ENCODE data around the gene ERBB4.

The ERBB4 gene

DNA sequence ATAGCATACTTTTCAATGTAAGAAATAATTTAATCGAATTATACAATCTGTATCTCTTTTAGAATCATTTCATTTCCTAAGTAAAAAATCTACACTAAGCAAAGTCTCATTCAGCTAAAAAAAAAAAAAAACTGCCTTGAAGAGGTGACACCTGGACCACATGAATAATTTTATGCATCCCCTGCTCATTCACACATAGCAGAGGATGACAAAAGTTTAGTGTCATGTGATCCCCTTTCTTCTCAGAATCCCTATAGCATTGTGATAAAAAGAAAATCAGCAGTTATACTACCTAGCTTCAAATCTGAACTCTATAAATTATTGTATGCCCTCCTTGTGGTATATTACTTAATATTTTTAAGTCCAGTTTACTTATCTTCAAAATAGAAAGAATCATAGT is 603.8 kb downstream of the ERBB4 start:
- no peak overlapping the region for H3K27ac ChIP-seq
- TF ChIP-seq CTCF (IDR thresholded peaks at IDR 0.05): no peak
- no peaks in the 10 kb centered on the region for H3K4me1 ChIP-seq (ENCODE audit: control insufficient read depth in 1 of 2, insufficient read depth in 1 of 2, low read depth in 1 of 2, low read length in 1 of 2)
- no peak overlapping the region for H3K4me3 ChIP-seq (ENCODE audit: low read depth in 1 of 2, low read length in 1 of 2)
- no peaks in the 10 kb centered on the region for H3K27me3 ChIP-seq
- H3K9me3 ChIP-seq: no peaks in the 10 kb centered on the region
- H3K36me3 ChIP-seq: no peaks in the 10 kb centered on the region

DNA sequence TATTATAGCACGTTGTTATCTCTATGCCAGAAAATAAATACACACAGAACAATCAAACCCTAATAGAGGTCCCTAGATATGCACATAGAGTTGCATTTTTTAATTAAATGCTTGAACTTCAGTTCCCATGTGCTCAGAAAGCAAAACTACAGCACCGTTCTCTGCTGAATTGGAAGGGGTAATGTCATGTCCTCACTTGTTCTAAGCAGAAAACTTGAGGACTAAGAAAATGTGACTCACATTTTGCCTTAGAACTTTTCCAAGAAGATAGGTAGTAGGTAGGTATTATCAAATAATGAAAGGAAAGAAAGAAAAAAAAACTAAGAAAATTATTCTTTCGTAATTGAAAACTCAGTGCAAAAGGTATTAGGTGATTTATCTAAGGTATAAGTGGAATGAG is 607.3 kb downstream of the ERBB4 start:
- H3K4me1 ChIP-seq (ENCODE audit: control insufficient read depth in 1 of 2, insufficient read depth in 1 of 2, low read depth in 1 of 2, low read length in 1 of 2): peaks cover 0 to 4% of the 10 kb centered on the region in 2 experiments
- no peaks in the 10 kb centered on the region for H3K36me3 ChIP-seq
- no peak for TF ChIP-seq CTCF (IDR thresholded peaks at IDR 0.05)
- no peak overlapping the region for H3K4me3 ChIP-seq (ENCODE audit: low read depth in 1 of 2, low read length in 1 of 2)
- H3K9me3 ChIP-seq: no peaks in the 10 kb centered on the region
- H3K27ac ChIP-seq: no peak overlapping the region
- no peaks in the 10 kb centered on the region for H3K27me3 ChIP-seq

GRCh38 chr2:211930331-211930730 is 608.3 kb downstream of the ERBB4 start:
- no peak for TF ChIP-seq CTCF (IDR thresholded peaks at IDR 0.05)
- no peaks in the 10 kb centered on the region for H3K27me3 ChIP-seq
- H3K9me3 ChIP-seq: no peaks in the 10 kb centered on the region
- H3K36me3 ChIP-seq: no peaks in the 10 kb centered on the region
- H3K4me3 ChIP-seq (ENCODE audit: low read depth in 1 of 2, low read length in 1 of 2): no peak overlapping the region
- H3K27ac ChIP-seq: no peak overlapping the region
- peaks cover 0 to 4% of the 10 kb centered on the region in 2 experiments for H3K4me1 ChIP-seq (ENCODE audit: control insufficient read depth in 1 of 2, insufficient read depth in 1 of 2, low read depth in 1 of 2, low read length in 1 of 2)

GRCh38 chr2:211928201-211928600 is 610.4 kb downstream of the ERBB4 start:
- no peak for TF ChIP-seq CTCF (IDR thresholded peaks at IDR 0.05)
- Histone ChIP-seq H3K27me3 (no peaks in the 10 kb centered on the region), H3K9me3 (no peaks in the 10 kb centered on the region), H3K4me1 (ENCODE audit: control insufficient read depth in 1 of 2, insufficient read depth in 1 of 2, low read depth in 1 of 2, low read length in 1 of 2) (peaks cover 0 to 4% of the 10 kb centered on the region in 2 experiments), H3K36me3 (no peaks in the 10 kb centered on the region), H3K4me3 (ENCODE audit: low read depth in 1 of 2, low read length in 1 of 2) (no peak overlapping the region), H3K27ac (no peak overlapping the region)

GRCh38 chr2:211923019-211923418 is 615.6 kb downstream of the ERBB4 start:
- no peak overlapping the region for H3K4me3 ChIP-seq (ENCODE audit: low read depth in 1 of 2, low read length in 1 of 2)
- no peak for TF ChIP-seq CTCF (IDR thresholded peaks at IDR 0.05)

GRCh38 chr2:211903961-211904360 is 634.6 kb downstream of the ERBB4 start:
- Histone ChIP-seq H3K4me1 (ENCODE audit: control insufficient read depth in 1 of 2, insufficient read depth in 1 of 2, low read depth in 1 of 2, low read length in 1 of 2) (no peaks in the 10 kb centered on the region), H3K27ac (no peak overlapping the region), H3K36me3 (no peaks in the 10 kb centered on the region), H3K4me3 (ENCODE audit: low read depth in 1 of 2, low read length in 1 of 2) (no peak overlapping the region), H3K27me3 (no peaks in the 10 kb centered on the region), H3K9me3 (no peaks in the 10 kb centered on the region)
- no peak for TF ChIP-seq CTCF (IDR thresholded peaks at IDR 0.05)

More at GRCh38 chr2:211923019-211923418, 615.6 kb downstream of the ERBB4 start:
- Histone ChIP-seq H3K36me3 (no peaks in the 10 kb centered on the region), H3K27me3 (no peaks in the 10 kb centered on the region), H3K4me1 (ENCODE audit: control insufficient read depth in 1 of 2, insufficient read depth in 1 of 2, low read depth in 1 of 2, low read length in 1 of 2) (peaks cover 0 to 4% of the 10 kb centered on the region in 2 experiments), H3K27ac (no peak overlapping the region), H3K9me3 (no peaks in the 10 kb centered on the region)
